ENCODE results near the gene FGF7. TPM values are rescaled to one million over a fixed set of nuclear protein-coding genes. Genes with fewer than 3 reads are reported as not detected.
"Not testable (repeated sequence)": the region's sequence is repeated elsewhere in the genome, so short reads cannot be mapped to it uniquely, and the experiment has no call there.

FGF7 gene
- total and polyA plus RNA-seq, 9 of the 15 experiments (the other 6 are each of a cell fraction or from before 2014, with no cell fraction given) = not detected

GRCh38 chr15:49402515-49403296 lies 20.3 kb upstream of the FGF7 start:
- H3K9me1 ChIP-seq (ENCODE audit: control insufficient read depth, insufficient read depth, low read length); H3K9ac ChIP-seq (ENCODE audit: insufficient read depth in 1 of 2, low read depth in 2 of 2, low read length in 2 of 2); H2AFZ ChIP-seq (ENCODE audit: low read depth, low read length); H3K36me3 ChIP-seq (ENCODE audit: control insufficient read depth, insufficient read depth, low read length); CTCF ChIA-PET (ENCODE audit: low intra/inter-chr PET ratio); FAIRE-seq; in situ Hi-C loops (cut with MboI); POLR2A ChIA-PET; H3K4me2 ChIP-seq (ENCODE audit: insufficient read depth, low read length); DNase-seq (ENCODE audit: extremely low read depth in 1 of 4, low spot score in 3 of 4); ATAC-seq; H3K9me3 ChIP-seq (replicated peaks; ENCODE audit: control insufficient read depth, insufficient read depth, low read depth, low read length); BruUV-seq (replicated peaks); intact Hi-C loops (cut with micrococcal nuclease); H3K4me1 ChIP-seq (replicated peaks in 1 of 2; ENCODE audit: control insufficient read depth in 2 of 2, insufficient read depth in 2 of 2, low read length in 2 of 2); H3K79me2 ChIP-seq (ENCODE audit: control insufficient read depth, insufficient read depth, low read length); H3K27ac ChIP-seq (ENCODE audit: extremely low read depth, low read depth, low read length); H3K4me3 ChIP-seq; H4K20me1 ChIP-seq (replicated peaks; ENCODE audit: control insufficient read depth, insufficient read depth, low read length); TF ChIP-seq TEAD4 (CRISPR knock-in tag; IDR thresholded peaks at IDR 0.05; ENCODE audit: borderline replicate concordance): not testable (repeated sequence)
- H3K27me3 ChIP-seq (ENCODE audit: control insufficient read depth in 2 of 2, insufficient read depth in 2 of 2, low read length in 2 of 2) = peaks cover 0 to 12% of the 10 kb centered on the region in 2 experiments; a peak in 3 of 5 replicates
- 0 out of 2 replicates have a peak, but pooled peaks have one; percentile 9 for TF ChIP-seq TEAD4 (IDR thresholded peaks at IDR 0.05; ENCODE audit: low read length)
- peak; percentile 99 for TF ChIP-seq ZNF324 (CRISPR knock-in tag; IDR thresholded peaks at IDR 0.05)
- TF ChIP-seq TAL1 (IDR thresholded peaks at IDR 0.05) = peak; percentile 44
- peak; percentile 31; the same call in 1 of the 2 replicates for TF ChIP-seq CBFA2T3 (IDR thresholded peaks at IDR 0.05)
- TF ChIP-seq SPI1 (IDR thresholded peaks at IDR 0.05; ENCODE audit: borderline replicate concordance, low read depth, low read length) = peak; percentile 40; the same call in 1 of the 2 replicates
- TF ChIP-seq SOX6 (IDR thresholded peaks at IDR 0.05) = peak; percentile 65; the same call in 1 of the 2 replicates
- peak; percentile 57 for TF ChIP-seq ARID1B (IDR thresholded peaks at IDR 0.05)
- 0% methylated on average over 5 of the region's 5 CpGs for WGBS (ENCODE audit: insufficient coverage, low coverage, missing lambda C conversion rate)
